ENCODE measurements around the gene CA12. TPM values are rescaled to one million over a fixed set of nuclear protein-coding genes. Genes with fewer than 3 reads are reported as not detected.

Gene CA12
- total and polyA plus RNA-seq, 10 of the 15 experiments (the other 5 are each of a cell fraction or from before 2014, with no cell fraction given): 0.03 to 0.10 TPM; not detected in 8

- FAIRE-seq (no peak), ATAC-seq (no peak), DNase-seq (ENCODE audit: low read depth, low spot score) (no peak)
- Histone ChIP-seq H3K9me3 (replicated peaks; ENCODE audit: control insufficient read depth, insufficient read depth, low read length) (no peaks in the 10 kb centered on the region), H3K9ac (ENCODE audit: control insufficient read depth, insufficient read depth, low read length) (no peak overlapping the region), H3K4me3 (no peak overlapping the region), H3K36me3 (ENCODE audit: control insufficient read depth in 2 of 2, insufficient read depth in 2 of 2, low read length in 1 of 2) (no peaks in the 10 kb centered on the region), H3K27ac (ENCODE audit: control insufficient read depth, insufficient read depth) (no peak overlapping the region), H3K27me3 (replicated peaks in 1 of 2; ENCODE audit: control insufficient read depth in 2 of 2, insufficient read depth in 2 of 2, low read length in 1 of 2) (no peaks in the 10 kb centered on the region), H3K4me1 (ENCODE audit: control insufficient read depth, insufficient read depth, low read length) (no peaks in the 10 kb centered on the region), H4K20me1 (ENCODE audit: control insufficient read depth, insufficient read depth) (no peaks in the 10 kb centered on the region), H3K4me2 (ENCODE audit: control insufficient read depth, insufficient read depth) (no peak overlapping the region), H3K79me2 (ENCODE audit: control insufficient read depth, insufficient read depth, low read length) (no peaks in the 10 kb centered on the region), H2AFZ (ENCODE audit: control insufficient read depth, low read depth, low read length) (no peak overlapping the region)
- intact Hi-C loops (cut with micrococcal nuclease; ENCODE audit: unreplicated experiment) (no loop called here), in situ Hi-C loops (cut with MboI) (no loop called here)
- WGBS (ENCODE audit: insufficient coverage, insufficient replicate concordance, low lambda C conversion rate, missing lambda C conversion rate): 57% methylated on average over 9 of the region's 9 CpGs
- ChIA-PET POLR2A (no interaction called here), RAD21 (ENCODE audit: unreplicated experiment) (no interaction called here), CTCF (no interaction called here), SMC1A (ENCODE audit: uncharacterized antibody, unreplicated experiment) (interaction anchor here (0.7 to 1.6 kb wide), 2 partner anchors 23 to 35 kb away, joined by 3 read pairs; no protein-coding TSS in a partner anchor)
- BruUV-seq (replicated peaks): no TSS peak
- no peak for TF ChIP-seq CHD4 (IDR thresholded peaks at IDR 0.05)
- TF ChIP-seq ZNF217 (IDR thresholded peaks at IDR 0.05): no peak
- no peak for TF ChIP-seq NR2F1 (conservative IDR thresholded peaks at IDR 0.05)
- no peak for TF ChIP-seq SUPT20H (IDR thresholded peaks at IDR 0.05; ENCODE audit: borderline replicate concordance, control insufficient read depth, low read depth, low read length)
- TF ChIP-seq FOXK2 (IDR thresholded peaks at IDR 0.05): no peak
- no peak for TF ChIP-seq E2F8 (IDR thresholded peaks at IDR 0.05; ENCODE audit: low read depth, partially characterized antibody)
These were observed 7.6 kb downstream of the CA12 start for GRCh38 chr15:63373866-63374548.
